ENCODE measurements around the gene CCDC92.
A peak's percentile ranks its signal among the peaks of the same experiment; 100 is the strongest.
"Not testable (repeated sequence)": the region's sequence is repeated elsewhere in the genome, so short reads cannot be mapped to it uniquely, and the experiment has no call there.

CCDC92 gene

GRCh38 chr12:123948796-123949769 is 23.5 kb downstream of the CCDC92 start:
- DNase-seq = no peak

GRCh38 chr12:123948401-123948795 is 24.2 kb downstream of the CCDC92 start:
- no peak for DNase-seq

GRCh38 chr12:123947531-123947930 is 25.1 kb downstream of the CCDC92 start:
- not testable (repeated sequence) for DNase-seq

GRCh38 chr12:123946516-123947505 is 25.8 kb downstream of the CCDC92 start:
- not testable (repeated sequence) for DNase-seq

- no peak for DNase-seq
Measured at GRCh38 chr12:123946152-123946515, 26.5 kb downstream of the CCDC92 start.

- DNase-seq = no peak
Measured at GRCh38 chr12:123945287-123946151, 27.1 kb downstream of the CCDC92 start.

- DNase-seq = no peak
Measured at GRCh38 chr12:123944696-123945095, 27.9 kb downstream of the CCDC92 start.

DNA sequence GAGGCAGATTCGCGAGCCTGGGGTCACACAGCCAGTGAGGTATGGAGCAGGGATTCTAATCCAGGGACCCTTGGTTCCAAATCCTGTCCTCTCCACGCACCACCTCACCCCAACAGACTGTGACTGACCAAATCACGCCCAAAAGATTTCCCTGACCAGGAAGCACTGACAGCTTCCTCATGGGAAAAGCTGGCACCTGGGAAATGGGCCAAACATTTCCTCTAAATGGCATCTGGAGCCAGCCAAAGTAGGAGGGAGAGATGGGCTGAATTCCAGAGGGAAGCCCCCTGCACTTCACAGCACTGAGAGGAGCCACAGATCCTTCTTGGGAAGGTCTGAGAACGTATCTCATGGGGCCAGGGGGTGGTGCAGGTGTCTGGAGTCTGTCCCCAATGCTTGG is 28.8 kb downstream of the CCDC92 start:
- no peak for DNase-seq

GRCh38 chr12:123942911-123943648 is 29.6 kb downstream of the CCDC92 start:
- DNase-seq = no peak

DNA sequence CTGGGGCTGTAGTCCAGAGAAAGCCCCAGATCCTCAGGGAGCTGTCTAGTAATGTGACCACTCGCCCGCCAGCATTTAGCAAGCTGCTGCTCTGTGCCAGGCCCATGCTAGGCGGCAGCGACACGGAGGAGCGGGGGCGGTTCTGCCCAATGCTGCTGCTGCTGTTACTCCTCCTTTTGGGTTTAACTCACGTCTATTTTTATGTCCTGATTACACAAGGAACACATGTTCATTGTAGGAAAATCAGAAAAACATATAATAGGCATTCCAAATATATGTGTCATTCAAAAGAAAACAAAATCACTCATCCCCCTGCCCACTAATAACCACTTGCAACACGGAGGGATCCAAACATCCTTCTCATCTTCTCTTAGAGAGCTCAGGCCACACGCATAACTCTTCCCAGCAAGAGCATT is 30.4 kb downstream of the CCDC92 start:
- DNase-seq = no peak

- no peak for DNase-seq
Measured at GRCh38 chr12:123941624-123942237, 30.9 kb downstream of the CCDC92 start.

DNA sequence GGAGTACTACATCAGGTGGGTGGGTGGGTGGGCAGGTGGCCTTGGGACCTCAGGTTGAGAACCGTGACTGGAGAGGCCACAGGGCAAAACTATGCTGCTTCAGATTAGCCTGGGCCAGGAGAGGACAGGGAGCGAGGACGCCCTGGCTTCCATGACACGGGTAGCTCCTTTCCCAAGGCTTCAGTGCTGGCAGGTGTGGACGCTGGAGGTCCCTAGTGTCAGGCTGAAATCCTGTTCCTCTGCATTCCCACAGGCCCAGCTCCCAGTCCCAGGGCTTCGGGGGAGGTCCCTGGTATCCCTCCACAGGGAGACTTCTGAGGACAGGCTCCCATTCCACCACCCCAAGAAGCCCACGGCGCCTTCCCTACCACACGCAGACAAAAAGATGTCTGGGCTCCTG is 31.6 kb downstream of the CCDC92 start:
- DNase-seq = no peak

DNA sequence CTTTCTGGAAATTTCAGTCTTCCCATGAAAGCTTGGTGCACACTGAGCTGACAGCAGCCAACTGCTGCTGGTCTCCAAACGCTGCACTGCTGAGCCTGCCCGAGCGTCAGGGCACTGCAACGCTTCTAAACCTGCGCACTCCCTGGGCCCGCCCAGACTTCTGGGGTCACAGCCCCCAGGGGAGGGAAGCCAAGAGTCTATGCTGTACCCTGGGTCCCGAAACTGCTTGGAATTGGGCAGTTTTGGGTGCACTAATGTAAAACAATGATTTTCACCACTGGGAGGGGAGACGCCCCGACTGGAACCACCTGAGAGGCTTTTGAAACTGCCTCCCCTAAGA is 32.0 kb downstream of the CCDC92 start:
- no peak for DNase-seq

GRCh38 chr12:123939716-123940626 is 32.7 kb downstream of the CCDC92 start:
- no peak for DNase-seq

GRCh38 chr12:123938679-123939480 is 33.8 kb downstream of the CCDC92 start:
- no peak for DNase-seq

DNA sequence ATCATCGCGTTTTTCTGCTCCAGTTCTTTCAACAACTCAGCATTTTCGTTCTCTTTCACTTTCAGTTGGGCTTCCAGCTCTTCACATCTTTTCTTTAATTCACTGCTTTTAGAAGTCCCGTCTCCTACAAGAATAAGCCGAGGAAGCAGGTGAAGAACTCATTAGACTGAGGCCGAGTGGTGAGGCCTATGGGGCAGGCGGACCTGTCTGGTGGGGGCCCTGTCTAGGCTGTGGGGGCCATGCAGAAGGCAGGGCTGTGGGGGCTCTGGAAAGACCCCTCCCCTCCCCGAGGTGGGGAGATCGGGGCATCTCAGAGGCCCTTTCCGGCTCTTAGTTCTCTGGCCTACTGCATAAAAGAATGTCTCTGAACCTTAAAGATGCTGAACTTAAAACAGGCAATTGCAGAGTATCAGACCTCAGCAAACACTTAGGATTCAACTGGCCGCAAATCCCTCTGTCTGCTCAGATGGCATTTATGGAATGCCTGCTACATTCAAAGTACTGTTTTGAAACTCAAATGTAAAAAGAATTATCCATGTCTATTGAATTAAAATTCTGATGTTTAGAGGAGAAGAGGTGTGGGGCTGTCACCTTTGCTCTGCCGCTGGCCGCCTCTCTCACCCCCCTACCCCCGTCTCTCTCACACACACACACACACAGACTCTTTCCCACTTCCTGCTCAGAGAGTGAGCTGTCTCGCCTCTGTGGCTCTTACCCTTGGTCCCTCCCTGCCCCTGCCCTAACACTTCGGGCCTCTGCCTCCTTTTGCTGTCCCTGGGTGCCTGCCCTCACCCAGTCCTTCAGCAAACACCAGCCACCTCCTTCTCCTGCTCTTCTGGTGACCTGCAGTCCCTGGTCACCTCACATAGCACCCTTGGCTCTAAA is 34.7 kb downstream of the CCDC92 start:
- peak in 1 of 4 experiments; percentile 14 for DNase-seq

GRCh38 chr12:123936956-123937706 is 35.5 kb downstream of the CCDC92 start:
- no peak for DNase-seq

GRCh38 chr12:123936471-123936870 is 36.2 kb downstream of the CCDC92 start:
- DNase-seq = no peak

All from activated CD4-positive, CD25-positive, alpha-beta regulatory T cell (primary cell).